Ishikawa (cell line): ENCODE measurements around the gene NLRC5.

Experiments
- CEBPB ChIP-seq: IDR thresholded peaks from 2 replicates; pipeline ENCODE4 v1.6.1; 2012
- CREB1 ChIP-seq: IDR thresholded peaks from 2 replicates; pipeline ENCODE4 v1.6.1; 2012; ENCODE audit warnings: low read depth
- EGR1 ChIP-seq: IDR thresholded peaks from 2 replicates; pipeline ENCODE4 v1.6.1; 2012
- EP300 ChIP-seq: IDR thresholded peaks from 2 replicates; pipeline ENCODE4 v1.6.1; 2012; ENCODE audit warnings: borderline replicate concordance
- FOXM1 ChIP-seq: IDR thresholded peaks from 2 replicates; pipeline ENCODE4 v1.6.1; 2012; ENCODE audit warnings: low read depth, borderline replicate concordance
- MAX ChIP-seq: IDR thresholded peaks from 2 replicates; pipeline ENCODE4 v1.6.1; 2012
- NFIC ChIP-seq: IDR thresholded peaks from 2 replicates; pipeline ENCODE4 v1.6.1; 2012
- RAD21 ChIP-seq: IDR thresholded peaks from 2 replicates; pipeline ENCODE4 v1.6.1; 2012; ENCODE audit warnings: low read depth
- REST ChIP-seq: IDR thresholded peaks from 2 replicates; pipeline ENCODE4 v1.6.1; 2012; ENCODE audit warnings: low read depth, mild to moderate bottlenecking
- TAF1 ChIP-seq: IDR thresholded peaks from 2 replicates; pipeline ENCODE4 v1.6.1; 2012; ENCODE audit warnings: low read depth, mild to moderate bottlenecking
- TCF12 ChIP-seq: IDR thresholded peaks from 2 replicates; pipeline ENCODE4 v1.6.1; 2012; ENCODE audit warnings: low read depth
- USF1 ChIP-seq: IDR thresholded peaks from 2 replicates; pipeline ENCODE4 v1.6.1; 2012
- YY1 ChIP-seq: IDR thresholded peaks from 2 replicates; pipeline ENCODE4 v1.6.1; 2012; ENCODE audit warnings: low read depth
- ZBTB7A ChIP-seq: IDR thresholded peaks from 2 replicates; pipeline ENCODE4 v1.6.1; 2012; ENCODE audit warnings: low read depth

- no peak for TF ChIP-seq MAX
- no peak for TF ChIP-seq YY1
- no peak for TF ChIP-seq CREB1
- TF ChIP-seq TAF1: no peak
- TF ChIP-seq REST: no peak
- no peak for TF ChIP-seq CEBPB
- TF ChIP-seq EP300: no peak
- no peak for TF ChIP-seq NFIC
- no peak for TF ChIP-seq USF1
- no peak for TF ChIP-seq EGR1
- no peak for TF ChIP-seq FOXM1
- no peak for TF ChIP-seq TCF12
- TF ChIP-seq RAD21: no peak
- no peak for TF ChIP-seq ZBTB7A
Measured at GRCh38 chr16:56956076-56956475, 33.3 kb upstream of the NLRC5 start.
